Mesendoderm (in vitro differentiated cells): ENCODE measurements around the gene PLCB4.

Experiments
- DNase-seq: peaks from one replicate; pipeline ENCODE4 v3.0.0; 2013
- H2AK5ac ChIP-seq: 2 replicates; pipeline ENCODE4 v1.6.1; 2013; ENCODE audit warnings: low read length, inconsistent platforms
- H2BK120ac ChIP-seq: 2 replicates; pipeline ENCODE4 v1.6.1; 2013; ENCODE audit warnings: low read depth, mild to moderate bottlenecking, low read length, moderate library complexity, mixed read lengths
- H2BK15ac ChIP-seq: replicated peaks from 2 replicates; pipeline ENCODE4 v1.6.1; 2013; ENCODE audit warnings: low read depth, mild to moderate bottlenecking, moderate library complexity
- H2BK5ac ChIP-seq: 2 replicates; pipeline ENCODE4 v1.6.1; 2013; ENCODE audit warnings: low read length, inconsistent platforms
- H3K18ac ChIP-seq: 2 replicates; pipeline ENCODE4 v1.6.1; 2013; ENCODE audit warnings: mild to moderate bottlenecking, low read length, mixed read lengths
- H3K23ac ChIP-seq: one replicate; pipeline ENCODE4 v1.6.1; 2013; ENCODE audit warnings: low read length
- H3K27ac ChIP-seq: 2 replicates; pipeline ENCODE4 v1.5.1; 2013; ENCODE audit warnings: low read depth, mild to moderate bottlenecking, inconsistent platforms, low read length, moderate library complexity
- H3K27me3 ChIP-seq: 2 replicates; pipeline ENCODE4 v1.6.1; 2013; ENCODE audit warnings: low read length, control low read depth, mild to moderate bottlenecking, inconsistent platforms; ENCODE audit not compliant: insufficient read depth, poor library complexity
- H3K36me3 ChIP-seq: 2 replicates; pipeline ENCODE4 v1.6.1; 2013; ENCODE audit warnings: low read length, inconsistent platforms; ENCODE audit not compliant: control insufficient read depth, insufficient read depth
- H3K4ac ChIP-seq: one replicate; pipeline ENCODE4 v1.6.1; 2013; ENCODE audit warnings: low read depth, mild to moderate bottlenecking, low read length, moderate library complexity
- H3K4me1 ChIP-seq: 2 replicates; pipeline ENCODE4 v1.6.1; 2013; ENCODE audit warnings: low read depth, low read length, inconsistent platforms; ENCODE audit not compliant: control insufficient read depth
- H3K4me2 ChIP-seq: 2 replicates; pipeline ENCODE4 v1.6.1; 2013; ENCODE audit warnings: low read length
- H3K4me3 ChIP-seq: 2 replicates; pipeline ENCODE4 v1.5.1; 2013; ENCODE audit warnings: mild to moderate bottlenecking, low read length
- H3K56ac ChIP-seq: one replicate; pipeline ENCODE4 v1.6.1; 2013; ENCODE audit warnings: low read length
- H3K79me1 ChIP-seq: 2 replicates; pipeline ENCODE4 v1.6.1; 2013; ENCODE audit warnings: low read length, inconsistent platforms
- H3K79me2 ChIP-seq: 2 replicates; pipeline ENCODE4 v1.6.1; 2013; ENCODE audit warnings: mild to moderate bottlenecking, low read length; ENCODE audit not compliant: control insufficient read depth, insufficient read depth
- H3K9ac ChIP-seq: 2 replicates; pipeline ENCODE4 v1.6.1; 2013; ENCODE audit warnings: low read length, inconsistent platforms
- H4K5ac ChIP-seq: one replicate; pipeline ENCODE4 v1.6.1; 2013; ENCODE audit warnings: low read length
- H4K8ac ChIP-seq: one replicate; pipeline ENCODE4 v1.6.1; 2013; ENCODE audit warnings: low read depth, mild to moderate bottlenecking, control low read depth, low read length, moderate library complexity
- WGBS: extraction: QIAGEN DNeasy Blood & Tissue Kit; methylation state at CpG from one replicate; pipeline ENCODE4 v1.1.7; 2013; ENCODE audit warnings: low lambda C conversion rate, missing lambda C conversion rate; ENCODE audit not compliant: insufficient coverage; ENCODE audit errors: extremely low coverage; 5-methylcytosine and 5-hydroxymethylcytosine counted together

The PLCB4 gene

DNA sequence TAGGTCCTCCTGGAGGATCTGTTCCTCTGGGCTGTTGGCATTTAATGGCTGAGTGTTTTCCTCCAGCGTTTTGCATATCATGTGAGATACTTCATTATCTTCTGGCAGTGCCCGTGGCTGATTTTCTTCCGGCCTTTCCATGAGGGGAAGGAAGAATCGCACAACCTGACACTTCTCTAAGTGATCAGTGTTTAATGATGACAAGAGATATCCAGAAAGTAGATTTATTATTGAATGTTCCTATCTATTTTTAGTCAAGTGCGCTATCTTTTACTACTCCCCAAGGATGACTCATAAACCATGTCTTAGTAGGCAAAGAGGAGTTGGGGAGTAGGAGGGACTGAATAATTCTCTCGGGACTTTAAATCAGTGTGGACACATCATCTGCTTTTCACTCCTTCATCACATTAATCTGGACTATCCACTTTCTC, 149.7 kb downstream of the PLCB4 start:
- H3K4me3 ChIP-seq: no peak overlapping the region
- H4K8ac ChIP-seq: no peak overlapping the region
- H3K36me3 ChIP-seq: no peaks in the 10 kb centered on the region
- no peak overlapping the region for H3K56ac ChIP-seq
- H3K23ac ChIP-seq: no peak overlapping the region
- H2AK5ac ChIP-seq: no peak overlapping the region
- no peak overlapping the region for H2BK15ac ChIP-seq
- H3K4ac ChIP-seq: no peak overlapping the region
- peaks cover 1% of the 10 kb centered on the region for H3K79me1 ChIP-seq
- H2BK5ac ChIP-seq: no peak overlapping the region
- peaks cover 8% of the 10 kb centered on the region for H3K4me1 ChIP-seq
- no CpG with 5 or more reads among the region's 6 CpGs for WGBS
- no peak overlapping the region for H4K5ac ChIP-seq
- DNase-seq: no peak
- no peak overlapping the region for H3K18ac ChIP-seq
- no peak overlapping the region for H2BK120ac ChIP-seq
- H3K4me2 ChIP-seq: no peak overlapping the region
- H3K27me3 ChIP-seq: no peaks in the 10 kb centered on the region
- H3K9ac ChIP-seq: no peak overlapping the region
- no peak overlapping the region for H3K27ac ChIP-seq
- H3K79me2 ChIP-seq: no peaks in the 10 kb centered on the region

DNA sequence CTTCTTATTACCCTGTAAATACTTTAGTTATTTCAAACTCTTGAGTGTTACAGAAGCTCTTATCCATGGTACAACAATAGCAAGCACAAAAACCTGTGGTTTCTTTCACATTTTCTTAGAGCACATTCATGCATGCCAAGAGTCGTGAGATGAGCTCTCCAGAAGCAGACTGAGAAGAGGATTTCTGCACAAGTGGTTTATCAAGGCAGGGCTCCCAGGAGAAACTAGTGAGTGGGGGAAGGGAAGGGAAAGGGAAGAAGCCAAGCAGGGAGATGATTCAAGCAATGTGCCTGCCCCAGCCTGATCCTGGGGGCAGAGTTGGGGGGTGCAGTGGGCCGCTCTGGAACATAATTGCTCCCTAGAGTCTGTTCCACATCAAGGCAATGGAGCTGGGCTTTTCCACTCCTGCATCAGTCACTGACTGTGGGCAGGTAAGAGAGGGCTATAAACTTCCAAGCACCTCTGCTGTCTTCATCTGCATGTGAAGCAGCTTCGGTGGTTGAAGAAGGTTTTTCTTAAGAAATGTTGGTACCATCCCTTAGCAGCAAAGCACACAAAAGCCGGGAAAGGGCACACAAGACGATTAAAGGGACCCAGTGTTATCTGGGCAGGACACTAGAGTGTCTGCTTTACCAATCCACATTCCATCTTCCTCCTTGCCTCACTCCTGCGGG, 152.1 kb downstream of the PLCB4 start:
- no peak overlapping the region for H2BK120ac ChIP-seq
- peak; percentile 47 for DNase-seq
- H3K56ac ChIP-seq: no peak overlapping the region
- H3K18ac ChIP-seq: no peak overlapping the region
- H3K4me3 ChIP-seq: no peak overlapping the region
- peaks cover 8% of the 10 kb centered on the region for H3K4me1 ChIP-seq
- no peak overlapping the region for H3K4ac ChIP-seq
- no peak overlapping the region for H3K23ac ChIP-seq
- H3K36me3 ChIP-seq: no peaks in the 10 kb centered on the region
- H2AK5ac ChIP-seq: no peak overlapping the region
- H2BK15ac ChIP-seq: no peak overlapping the region
- no peaks in the 10 kb centered on the region for H3K27me3 ChIP-seq
- no peak overlapping the region for H3K4me2 ChIP-seq
- no peak overlapping the region for H3K27ac ChIP-seq
- H4K8ac ChIP-seq: no peak overlapping the region
- no peak overlapping the region for H3K9ac ChIP-seq
- H4K5ac ChIP-seq: no peak overlapping the region
- H3K79me2 ChIP-seq: no peaks in the 10 kb centered on the region
- no CpG with 5 or more reads among the region's 6 CpGs for WGBS
- H2BK5ac ChIP-seq: no peak overlapping the region
- no peaks in the 10 kb centered on the region for H3K79me1 ChIP-seq

DNA sequence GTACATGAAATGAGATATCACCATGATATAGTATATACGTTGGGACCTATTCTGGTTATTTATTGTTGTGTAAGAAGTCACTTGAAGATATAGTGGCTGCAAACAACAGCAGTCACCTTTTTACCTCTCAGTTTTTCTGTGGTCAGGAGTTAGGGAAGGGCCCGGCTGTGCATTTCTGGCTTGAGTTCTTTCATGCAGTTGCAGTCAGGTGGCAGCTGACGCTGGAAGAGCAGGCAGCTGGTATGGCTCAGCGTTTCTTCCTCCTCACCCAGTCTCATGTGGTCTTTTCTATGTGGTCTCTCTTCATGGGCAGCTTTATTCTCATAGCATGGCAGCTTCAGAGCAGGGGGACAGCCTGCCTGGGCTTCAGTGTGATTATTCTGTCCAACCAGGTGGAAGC, 154.4 kb downstream of the PLCB4 start:
- Histone ChIP-seq H2BK5ac (no peak overlapping the region), H4K5ac (no peak overlapping the region), H3K27ac (no peak overlapping the region), H3K23ac (no peak overlapping the region), H3K4me2 (no peak overlapping the region), H4K8ac (no peak overlapping the region), H3K79me2 (no peaks in the 10 kb centered on the region), H2BK120ac (no peak overlapping the region), H3K79me1 (no peaks in the 10 kb centered on the region), H3K4me3 (no peak overlapping the region), H3K9ac (no peak overlapping the region), H3K4ac (no peak overlapping the region), H3K4me1 (peaks cover 8% of the 10 kb centered on the region), H2AK5ac (no peak overlapping the region), H3K18ac (no peak overlapping the region), H3K56ac (no peak overlapping the region), H3K36me3 (no peaks in the 10 kb centered on the region), H2BK15ac (no peak overlapping the region), H3K27me3 (no peaks in the 10 kb centered on the region)
- no peak for DNase-seq
- no CpG with 5 or more reads among the region's 4 CpGs for WGBS

DNA sequence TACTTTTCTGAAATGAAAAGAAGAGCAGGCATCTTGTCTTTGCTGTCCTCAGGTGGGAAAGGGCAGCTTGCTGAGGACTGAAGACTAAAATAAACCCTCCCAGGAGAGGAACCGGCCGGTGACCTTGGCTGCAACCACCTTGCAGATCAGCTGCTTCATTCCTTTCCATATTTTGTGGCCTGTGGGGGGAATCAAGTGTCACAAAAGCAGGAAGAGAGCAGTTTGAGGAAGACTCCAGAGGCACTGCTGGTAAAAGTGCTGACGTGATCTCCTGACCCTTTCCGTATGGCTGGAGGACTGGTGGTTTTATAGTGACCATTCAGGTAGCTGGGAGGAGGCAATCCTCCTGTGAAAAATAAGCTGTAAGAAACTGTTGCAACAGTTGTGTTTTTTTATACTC, 157.0 kb downstream of the PLCB4 start:
- no peaks in the 10 kb centered on the region for H3K36me3 ChIP-seq
- H3K27me3 ChIP-seq: no peaks in the 10 kb centered on the region
- no CpG with 5 or more reads among the region's 4 CpGs for WGBS
- no peak overlapping the region for H4K5ac ChIP-seq
- no peak overlapping the region for H3K18ac ChIP-seq
- H3K4me3 ChIP-seq: no peak overlapping the region
- no peak overlapping the region for H2AK5ac ChIP-seq
- no peak overlapping the region for H3K27ac ChIP-seq
- H2BK15ac ChIP-seq: no peak overlapping the region
- no peak overlapping the region for H3K4me2 ChIP-seq
- H2BK5ac ChIP-seq: no peak overlapping the region
- peaks cover 6% of the 10 kb centered on the region for H3K4me1 ChIP-seq
- H3K79me1 ChIP-seq: no peaks in the 10 kb centered on the region
- H2BK120ac ChIP-seq: no peak overlapping the region
- no peaks in the 10 kb centered on the region for H3K79me2 ChIP-seq
- DNase-seq: no peak
- H4K8ac ChIP-seq: no peak overlapping the region
- H3K4ac ChIP-seq: no peak overlapping the region
- no peak overlapping the region for H3K56ac ChIP-seq
- no peak overlapping the region for H3K9ac ChIP-seq
- H3K23ac ChIP-seq: no peak overlapping the region

DNA sequence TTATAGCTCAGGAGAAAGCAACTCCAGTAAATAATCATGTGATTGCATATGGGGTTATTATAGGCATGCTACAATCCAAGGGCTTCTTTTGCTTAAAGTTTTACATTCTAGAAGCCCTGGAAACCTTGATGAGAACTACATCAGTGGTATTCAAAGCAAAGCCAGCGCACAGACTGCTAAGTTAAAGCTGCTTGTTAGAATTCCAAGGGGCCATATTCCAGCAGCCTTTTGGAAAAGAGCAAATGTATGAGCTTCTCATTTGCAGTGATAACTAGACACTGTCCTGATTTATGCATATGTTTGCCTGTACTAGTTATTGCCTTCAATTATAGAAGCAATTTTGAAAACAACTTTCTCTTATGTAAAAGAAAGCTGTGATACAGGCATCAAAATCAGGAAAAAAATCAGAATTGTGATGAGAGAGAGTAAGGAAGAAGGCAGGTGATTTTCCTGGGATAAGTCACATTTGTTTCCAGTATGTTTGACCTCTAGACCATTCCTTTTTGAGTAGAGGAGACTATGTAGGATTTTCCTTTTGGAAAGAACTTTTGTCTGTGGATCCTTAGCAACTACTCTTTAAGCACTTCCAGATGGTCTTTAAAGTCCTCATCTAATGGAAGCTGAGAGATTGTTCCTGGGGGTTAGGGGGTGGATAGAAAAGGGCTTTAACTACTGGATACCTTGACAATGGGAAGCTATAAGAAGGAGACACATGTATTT, 159.2 kb downstream of the PLCB4 start:
- H3K4me2 ChIP-seq: no peak overlapping the region
- H2AK5ac ChIP-seq: no peak overlapping the region
- H2BK15ac ChIP-seq: no peak overlapping the region
- H3K4me1 ChIP-seq: no peaks in the 10 kb centered on the region
- DNase-seq: no peak
- H3K9ac ChIP-seq: no peak overlapping the region
- H3K79me1 ChIP-seq: no peaks in the 10 kb centered on the region
- no peak overlapping the region for H3K4me3 ChIP-seq
- no peak overlapping the region for H3K18ac ChIP-seq
- no peak overlapping the region for H2BK5ac ChIP-seq
- no CpG with 5 or more reads among the region's 1 CpG for WGBS
- no peak overlapping the region for H3K27ac ChIP-seq
- H3K56ac ChIP-seq: no peak overlapping the region
- no peak overlapping the region for H4K8ac ChIP-seq
- no peak overlapping the region for H4K5ac ChIP-seq
- H3K4ac ChIP-seq: no peak overlapping the region
- H3K79me2 ChIP-seq: no peaks in the 10 kb centered on the region
- no peak overlapping the region for H2BK120ac ChIP-seq
- no peaks in the 10 kb centered on the region for H3K36me3 ChIP-seq
- H3K23ac ChIP-seq: no peak overlapping the region
- H3K27me3 ChIP-seq: no peaks in the 10 kb centered on the region
